T-helper 2 cell treated with Interferon-gamma antibody and Interleukin-4, amounts not matched to agents 100 ng/mL and 5 ng/mL, for 36 hours (primary cell): ENCODE results near the gene GLIS1. TPM values are rescaled to one million over a fixed set of nuclear protein-coding genes. Genes with fewer than 3 reads are reported as not detected.

Source experiments
- intact Hi-C: fragments of 100-400 bp; cut with micrococcal nuclease; formaldehyde crosslinking; loops from one replicate; pipeline ENCODE4 v1.15.1; 2023
- total RNA-seq: library from RNA; stranded (reverse); gene quantifications from 2 replicates; pipeline ENCODE4 v1.2.3, GENCODE V29; 2022

Gene GLIS1
- total RNA-seq, 1 donor from 2014 or later: not detected

DNA sequence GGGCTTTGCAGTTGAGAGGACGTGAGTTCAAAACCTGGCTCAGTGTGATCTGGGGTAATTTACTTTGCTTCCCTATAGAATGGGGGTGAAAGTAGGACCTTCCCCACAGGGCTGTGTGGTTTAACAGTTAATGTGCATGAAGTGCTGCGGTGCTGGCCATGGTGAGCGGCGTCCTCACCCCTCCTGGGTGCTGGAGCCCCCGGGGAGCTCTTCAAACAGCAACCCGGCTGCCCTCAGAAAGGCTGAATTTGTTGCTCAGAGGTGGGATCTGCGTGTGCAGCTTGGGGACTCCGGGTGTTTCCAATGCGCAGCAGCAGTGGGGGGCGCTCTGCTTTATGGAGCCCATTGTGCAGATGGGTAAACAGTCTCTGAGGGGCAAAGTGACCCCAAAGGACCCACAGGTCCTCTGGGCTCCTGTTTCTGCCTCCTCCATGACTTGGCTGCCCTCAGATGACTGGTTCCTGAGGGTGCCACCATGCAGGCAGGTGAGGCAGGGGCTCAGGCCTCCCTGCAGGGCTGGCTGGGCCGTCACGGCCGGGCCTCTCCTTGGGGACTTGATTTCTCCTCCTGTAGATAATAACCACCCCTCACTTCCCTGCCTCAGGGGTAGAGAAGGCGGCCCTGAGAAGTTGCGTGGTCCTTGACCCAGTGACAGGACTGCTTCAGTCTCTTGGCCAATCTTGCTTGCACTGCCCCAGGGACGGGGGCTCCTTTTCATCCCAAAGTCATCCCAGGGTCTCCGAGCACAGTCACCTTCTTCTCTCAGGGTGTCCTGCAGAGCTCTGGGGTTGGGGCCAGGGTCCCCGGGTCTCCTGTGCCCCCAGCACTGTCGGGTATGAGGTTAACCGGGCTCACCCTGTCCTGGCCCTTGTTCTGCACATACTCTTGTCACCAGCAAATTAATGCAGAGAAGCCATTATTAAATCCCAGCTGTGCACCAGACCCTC is 239.4 kb downstream of the GLIS1 start:
- intact Hi-C loops: no loop called here

- intact Hi-C loops: no loop called here
Measured at GRCh38 chr1:53498555-53499131, 240.3 kb downstream of the GLIS1 start.

DNA sequence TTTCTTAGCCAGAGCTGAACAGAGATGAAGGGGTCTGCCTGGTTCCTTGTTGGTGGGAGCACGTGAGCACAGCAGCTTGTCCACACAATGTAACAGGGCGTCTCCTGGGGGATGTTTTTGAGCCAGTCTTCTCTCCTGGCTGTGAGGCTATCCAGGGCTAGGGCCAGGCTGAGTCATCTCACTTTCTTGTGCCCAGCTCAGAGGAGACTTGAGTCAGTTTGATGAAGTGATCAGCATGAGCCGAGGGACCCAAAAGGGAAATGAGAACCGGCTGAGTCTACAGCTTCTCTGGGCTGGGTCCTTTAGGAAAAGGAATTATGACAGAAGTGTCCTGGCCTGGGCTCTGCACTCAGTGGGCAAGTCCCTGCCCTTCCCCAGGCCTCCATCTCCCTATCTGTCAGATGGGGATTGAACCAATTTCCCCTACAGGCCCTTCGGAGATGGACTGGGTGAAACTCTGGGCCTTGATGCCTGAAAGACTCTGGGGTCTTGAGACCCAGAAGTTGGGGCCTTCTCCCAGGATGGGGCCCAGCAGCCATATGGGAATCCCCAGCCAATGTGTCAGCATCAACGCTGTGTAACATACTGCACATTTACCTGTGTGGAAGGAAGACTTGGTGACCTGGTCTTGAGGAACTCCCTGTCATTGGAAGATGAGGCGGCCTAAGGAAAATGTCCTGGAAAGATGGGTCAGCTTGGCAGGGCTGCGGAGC is 243.2 kb downstream of the GLIS1 start:
- intact Hi-C loops: no loop called here

- intact Hi-C loops: no loop called here
Measured at GRCh38 chr1:53490351-53490750, 248.6 kb downstream of the GLIS1 start.

GRCh38 chr1:53486395-53487026 is 252.5 kb downstream of the GLIS1 start:
- intact Hi-C loops: loop anchor here (10.0 kb wide), 1 partner anchor 198 kb away; no protein-coding TSS in a partner anchor

GRCh38 chr1:53485478-53486394 is 253.2 kb downstream of the GLIS1 start:
- intact Hi-C loops: loop anchor here (1.0 to 10.0 kb wide), 2 partner anchors 199 to 269 kb away; no protein-coding TSS in a partner anchor

DNA sequence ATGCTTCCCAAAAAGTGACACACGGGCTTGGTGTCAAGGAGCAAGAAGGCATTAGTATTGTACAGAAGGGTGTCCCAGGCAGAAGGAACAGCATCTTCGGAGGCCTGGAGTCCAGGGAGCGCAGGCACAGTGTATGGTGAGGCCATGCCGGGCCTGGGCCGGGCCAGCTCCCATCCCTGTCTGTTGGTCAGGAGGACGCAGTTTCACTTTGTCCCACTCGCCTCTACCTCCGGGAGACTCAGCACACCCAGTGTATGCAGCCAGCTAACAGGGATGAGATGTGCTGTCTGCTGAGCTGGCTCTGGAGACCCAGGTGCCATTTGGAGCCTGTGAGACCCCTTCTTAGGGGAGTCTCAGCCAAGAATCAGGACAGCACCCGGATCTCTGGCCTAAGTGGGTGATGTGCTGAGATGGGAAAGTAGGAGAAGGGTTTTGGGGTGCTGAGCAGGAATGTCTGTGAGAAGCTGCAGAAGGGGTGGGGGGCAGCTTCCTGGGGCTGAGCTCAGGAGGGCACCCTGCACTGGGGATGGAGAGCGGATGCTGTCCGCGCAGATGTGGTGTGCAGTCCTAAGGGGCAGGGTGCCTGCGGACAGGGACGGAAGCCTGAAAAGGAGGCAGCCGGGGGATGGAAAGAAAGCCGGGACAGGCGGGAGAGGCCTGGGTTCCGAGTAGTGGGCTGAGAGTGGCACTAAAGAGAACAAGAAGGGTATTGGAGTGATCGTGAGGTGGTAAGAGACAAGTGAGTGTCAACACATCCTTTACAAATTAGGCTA is 254.1 kb downstream of the GLIS1 start:
- intact Hi-C loops: loop anchor here (1.0 to 10.0 kb wide), 2 partner anchors 200 to 269 kb away; no protein-coding TSS in a partner anchor

DNA sequence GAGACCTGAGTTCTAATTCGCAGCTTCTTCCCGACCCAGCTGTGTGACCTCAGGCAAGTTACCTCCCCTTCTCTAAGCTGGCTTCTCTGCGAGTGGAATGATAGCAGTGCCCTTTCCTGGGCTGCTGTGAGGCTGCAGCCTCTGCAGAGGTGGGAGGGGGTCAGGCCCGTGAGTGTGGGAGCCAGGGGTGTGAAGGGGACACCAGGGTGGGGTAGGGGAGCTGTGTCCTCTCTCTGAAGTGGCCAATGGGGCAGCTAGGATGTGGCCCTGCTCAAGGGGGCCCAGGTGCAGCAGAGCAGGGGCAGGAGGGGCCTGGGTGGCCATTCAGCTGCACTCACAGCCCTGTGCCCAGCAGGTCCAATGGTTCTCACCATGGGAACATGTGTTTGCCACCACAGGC is 255.3 kb downstream of the GLIS1 start:
- intact Hi-C loops: loop anchor here (10.0 kb wide), 1 partner anchor 201 kb away; no protein-coding TSS in a partner anchor

DNA sequence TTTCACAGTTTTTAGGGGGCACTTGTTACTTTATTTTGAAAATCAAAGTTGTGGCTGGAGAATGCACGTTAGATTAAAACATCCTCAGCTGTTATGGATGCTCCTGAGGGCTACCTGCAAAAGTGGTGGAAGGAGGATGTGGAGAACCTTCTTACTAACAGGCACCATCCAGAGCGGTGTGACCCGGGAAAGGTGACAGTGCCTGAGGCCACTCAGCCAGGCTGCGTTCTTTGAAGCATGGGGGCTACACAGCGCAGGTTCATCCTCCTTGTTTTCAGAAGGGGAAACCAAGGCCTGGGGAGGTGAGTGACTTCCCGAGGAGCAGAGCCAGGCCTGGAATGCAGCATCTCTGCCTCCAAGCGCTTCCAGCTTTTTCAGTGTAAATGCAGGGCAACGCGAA is 255.8 kb downstream of the GLIS1 start:
- intact Hi-C loops: loop anchor here (10.0 kb wide), 1 partner anchor 202 kb away; no protein-coding TSS in a partner anchor

DNA sequence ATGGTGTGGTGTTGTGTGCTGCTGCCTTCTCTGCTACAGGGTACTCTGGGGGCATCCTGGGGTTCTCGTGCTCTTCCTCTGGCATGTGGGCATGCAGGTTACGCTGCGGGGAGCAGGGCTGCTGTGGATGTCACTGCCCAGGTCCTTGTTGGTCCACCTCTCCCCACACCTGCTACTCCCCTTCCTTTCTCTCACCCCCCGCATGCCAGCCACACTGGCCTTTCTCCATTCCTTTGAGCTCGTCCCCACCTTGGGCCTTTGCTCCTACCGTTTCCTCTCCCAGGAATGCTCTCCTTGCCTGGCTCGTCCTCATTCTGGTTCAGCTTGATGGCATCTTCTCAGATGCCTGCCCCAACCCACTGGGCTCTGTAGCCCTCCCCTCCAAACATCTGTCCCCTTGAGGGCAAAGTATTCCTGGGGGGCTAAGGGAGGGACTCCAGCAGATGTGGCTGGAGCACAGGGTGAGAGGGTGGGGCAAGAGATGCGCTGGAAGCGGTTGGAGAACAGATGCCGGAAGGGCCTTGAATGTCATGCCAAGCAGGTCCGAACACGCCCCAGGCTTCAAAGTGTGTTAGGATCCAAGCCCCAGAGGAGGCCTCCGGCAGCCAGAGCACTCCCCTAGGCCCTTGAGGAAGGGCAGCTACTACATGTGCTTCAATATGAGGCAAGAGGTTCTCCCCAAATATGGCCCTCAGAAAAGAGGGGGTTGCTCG is 256.4 kb downstream of the GLIS1 start:
- intact Hi-C loops: loop anchor here (10.0 kb wide), 1 partner anchor 202 kb away; no protein-coding TSS in a partner anchor

- intact Hi-C loops: loop anchor here (10.0 kb wide), 1 partner anchor 203 kb away; no protein-coding TSS in a partner anchor
Measured at GRCh38 chr1:53481456-53481855, 257.5 kb downstream of the GLIS1 start.

- intact Hi-C loops: loop anchor here (10.0 kb wide), 1 partner anchor 204 kb away; no protein-coding TSS in a partner anchor
Measured at GRCh38 chr1:53480678-53481077, 258.3 kb downstream of the GLIS1 start.

DNA sequence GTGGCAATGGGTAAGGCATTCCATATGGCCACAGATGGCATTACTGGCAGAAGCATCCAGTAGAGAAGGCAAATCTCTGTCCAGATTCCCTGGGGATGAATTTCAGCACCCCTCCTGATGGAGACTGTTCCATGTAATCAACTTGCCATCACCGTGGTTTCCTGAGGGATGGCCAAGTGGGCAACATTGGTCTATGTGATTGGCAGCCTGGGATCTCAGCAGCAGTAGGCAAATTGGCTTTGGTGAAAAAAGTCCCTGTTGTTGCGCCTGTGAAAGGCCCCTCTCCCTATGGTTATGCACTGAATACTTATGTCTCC is 260.5 kb downstream of the GLIS1 start:
- intact Hi-C loops: no loop called here

DNA sequence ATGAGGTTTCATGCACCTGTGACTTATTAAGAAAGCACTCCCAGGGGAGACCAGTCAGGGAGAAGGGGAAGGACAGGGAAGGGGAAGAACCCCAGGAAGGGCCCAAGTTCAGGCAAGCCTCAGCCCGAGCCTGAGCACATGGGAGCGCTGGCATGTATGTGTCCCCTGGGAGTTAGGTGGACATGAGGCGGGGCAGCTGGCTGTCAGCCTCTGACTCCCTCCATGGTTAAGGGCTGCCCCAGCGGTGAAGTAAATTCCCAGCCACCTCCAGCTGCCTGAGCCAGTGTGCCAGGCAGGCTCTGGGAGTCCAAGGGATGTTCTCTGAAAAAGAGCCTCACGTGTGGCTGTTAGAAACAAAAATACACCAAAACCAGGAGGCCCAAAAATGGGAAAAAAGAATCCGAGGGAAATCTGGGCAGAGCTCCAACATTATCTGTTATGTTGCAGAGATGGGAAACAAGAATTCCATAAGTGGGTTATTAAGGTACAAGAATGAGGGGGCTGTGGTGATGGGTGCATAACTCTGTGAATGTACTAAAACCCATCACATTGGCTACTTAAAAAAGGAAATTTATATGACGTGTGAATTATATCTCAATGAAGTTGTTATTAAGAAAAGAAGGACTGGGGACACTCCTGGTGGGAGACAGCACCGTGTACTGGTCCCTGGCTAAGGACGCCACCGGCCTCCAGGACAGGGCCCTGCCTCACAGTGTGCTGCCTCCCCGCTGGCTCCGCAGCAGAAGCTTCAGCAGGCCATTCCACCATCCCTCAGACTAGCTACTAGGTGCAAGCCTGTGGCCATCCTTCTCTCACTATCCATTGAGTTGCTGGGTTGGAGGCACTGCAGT is 261.1 kb downstream of the GLIS1 start:
- intact Hi-C loops: no loop called here

GRCh38 chr1:53476579-53476978 is 262.4 kb downstream of the GLIS1 start:
- intact Hi-C loops: no loop called here

- intact Hi-C loops: no loop called here
Measured at GRCh38 chr1:53475664-53476063, 263.3 kb downstream of the GLIS1 start.

DNA sequence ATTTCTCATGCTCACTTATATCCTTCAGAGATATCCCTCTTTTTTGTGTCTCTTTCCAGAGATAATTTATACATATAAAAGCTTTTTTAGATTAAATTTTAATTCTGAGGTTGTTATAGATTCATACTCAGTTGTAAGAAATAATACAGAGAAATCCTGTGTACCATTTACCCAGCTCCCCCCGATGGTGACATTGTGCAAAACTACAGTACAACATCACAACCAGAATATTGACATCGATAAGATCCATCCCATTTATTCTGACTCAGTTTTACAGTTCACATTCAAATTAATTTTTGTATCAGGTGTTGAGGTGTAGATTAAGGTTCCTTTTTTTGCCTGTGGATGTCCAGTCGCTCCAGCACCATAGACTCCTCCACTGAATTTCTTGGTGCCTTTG is 265.5 kb downstream of the GLIS1 start:
- intact Hi-C loops: loop anchor here (5.0 kb wide), 1 partner anchor 196 kb away; no protein-coding TSS in a partner anchor

GRCh38 chr1:53471000-53471399 is 268.0 kb downstream of the GLIS1 start:
- intact Hi-C loops: loop anchor here (5.0 kb wide), 1 partner anchor 194 kb away; no protein-coding TSS in a partner anchor
